Mucosa of descending colon (tissue), 3 donors: ENCODE results near the gene SWAP70. TPM values are rescaled to one million over a fixed set of nuclear protein-coding genes. Genes with fewer than 3 reads are reported as not detected.
A peak's percentile ranks its signal among the peaks of the same experiment; 100 is the strongest.

Experiments used
- ATAC-seq: fragments of 200-7000 bp; cut with Tn5 transposase; one replicate; pipeline ENCODE4 v1.9.1; 2020; ENCODE audit warnings: mild to moderate bottlenecking, moderate library complexity
- DNase-seq, 3 donors: peaks; one replicate each; pipeline ENCODE4 v3.0.0-alpha.2; 2020
- H3K36me3 ChIP-seq: fragments of 200-600 bp; one replicate; pipeline ENCODE4 v1.8.0; 2021; ENCODE audit warnings: low read depth, mild to moderate bottlenecking
- H3K4me1 ChIP-seq: fragments of 200-600 bp; one replicate; pipeline ENCODE4 v1.8.0; 2021; ENCODE audit warnings: low read depth, mild to moderate bottlenecking
- H3K4me3 ChIP-seq: fragments of 200-600 bp; one replicate; pipeline ENCODE4 v1.8.0; 2021; ENCODE audit warnings: mild to moderate bottlenecking
- H3K9me3 ChIP-seq: fragments of 200-600 bp; one replicate; pipeline ENCODE4 v1.8.0; 2021; ENCODE audit warnings: mild to moderate bottlenecking
- intact Hi-C, 2 donors: fragments of 100-400 bp; cut with DNase I in 1 of 2; cut with micrococcal nuclease in 1 of 2; formaldehyde crosslinking; loops; one replicate each; pipeline versions ENCODE4 v1.11.0 to v1.11.1; 2022; cut with DNase I, micrococcal nuclease
- total RNA-seq, 3 donors: library from RNA; stranded (reverse); fragmentation: NEBNext Ultra II Directional in 2 of 3; extraction: Animal tissue kit (Norgen Biotek cat#: 25700) in 2 of 3; gene quantifications; one replicate each; pipeline versions ENCODE4 v1.2.1 to v1.2.4, GENCODE V29; 2021 to 2023
- TF ChIP-seq, protein P1 (sequence below): fragments of 200-600 bp; IDR thresholded peaks from one replicate; pipeline ENCODE4 v1.8.0; 2022; ENCODE audit warnings: antibody characterized with exemption, mild to moderate bottlenecking
- donor health status: DM: no; HTN: no; CAD: no; lungs with moderate emphysema.
- donor health status: DM: no; HTN: no; CAD: no.
- donor health status: DM: no; HTN: yes; CAD: no.

SWAP70 gene
- total RNA-seq, 3 donors from 2014 or later = 16.0 to 29.1 (median 19.7) TPM

DNA sequence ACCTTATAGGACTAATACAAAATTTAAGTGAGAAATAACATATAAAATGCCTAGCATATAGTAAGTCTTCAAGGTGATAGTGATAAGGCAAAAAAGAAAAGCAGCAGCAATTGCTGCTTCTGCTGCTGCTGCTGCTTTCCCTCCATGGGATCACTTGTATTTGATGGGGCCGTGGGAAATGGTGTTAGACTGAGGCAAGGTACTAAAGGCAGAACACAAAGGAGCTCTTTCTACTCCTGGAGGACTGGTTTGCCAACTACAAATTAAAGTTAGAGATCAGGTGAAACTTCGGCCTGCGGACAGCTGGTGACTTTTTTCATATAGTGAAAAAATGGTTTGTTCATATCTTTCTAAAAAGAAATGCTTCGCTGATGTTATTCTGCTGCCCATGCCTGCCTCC lies 46.3 kb downstream of the SWAP70 start:
- Histone ChIP-seq H3K4me3 (no peak overlapping the region), H3K36me3 (no peaks in the 10 kb centered on the region), H3K9me3 (no peaks in the 10 kb centered on the region), H3K4me1 (no peaks in the 10 kb centered on the region)
- TF ChIP-seq, protein P1, sequence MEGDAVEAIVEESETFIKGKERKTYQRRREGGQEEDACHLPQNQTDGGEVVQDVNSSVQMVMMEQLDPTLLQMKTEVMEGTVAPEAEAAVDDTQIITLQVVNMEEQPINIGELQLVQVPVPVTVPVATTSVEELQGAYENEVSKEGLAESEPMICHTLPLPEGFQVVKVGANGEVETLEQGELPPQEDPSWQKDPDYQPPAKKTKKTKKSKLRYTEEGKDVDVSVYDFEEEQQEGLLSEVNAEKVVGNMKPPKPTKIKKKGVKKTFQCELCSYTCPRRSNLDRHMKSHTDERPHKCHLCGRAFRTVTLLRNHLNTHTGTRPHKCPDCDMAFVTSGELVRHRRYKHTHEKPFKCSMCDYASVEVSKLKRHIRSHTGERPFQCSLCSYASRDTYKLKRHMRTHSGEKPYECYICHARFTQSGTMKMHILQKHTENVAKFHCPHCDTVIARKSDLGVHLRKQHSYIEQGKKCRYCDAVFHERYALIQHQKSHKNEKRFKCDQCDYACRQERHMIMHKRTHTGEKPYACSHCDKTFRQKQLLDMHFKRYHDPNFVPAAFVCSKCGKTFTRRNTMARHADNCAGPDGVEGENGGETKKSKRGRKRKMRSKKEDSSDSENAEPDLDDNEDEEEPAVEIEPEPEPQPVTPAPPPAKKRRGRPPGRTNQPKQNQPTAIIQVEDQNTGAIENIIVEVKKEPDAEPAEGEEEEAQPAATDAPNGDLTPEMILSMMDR = no peak
- no peak for DNase-seq
- intact Hi-C loops = no loop called here
- ATAC-seq = no peak

DNA sequence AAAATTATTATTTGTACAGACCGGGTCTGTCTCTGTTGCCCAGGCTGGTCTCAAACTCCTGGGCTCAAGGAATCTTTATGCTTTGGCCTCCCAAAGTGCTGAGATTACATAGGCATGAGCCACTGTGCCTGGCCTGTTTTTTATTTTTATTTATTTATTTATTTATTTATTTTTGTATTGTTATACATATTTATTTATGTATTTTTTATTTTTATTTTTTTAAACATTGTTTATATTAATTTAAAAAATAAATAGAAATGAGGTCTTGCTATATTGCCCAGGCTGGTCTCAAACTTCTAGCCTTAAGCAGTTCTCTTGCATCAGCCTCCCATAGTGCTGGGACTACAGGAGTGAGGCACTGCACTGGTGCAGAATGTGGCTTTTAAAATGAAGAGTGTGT lies 47.0 kb downstream of the SWAP70 start:
- Histone ChIP-seq H3K4me1 (no peaks in the 10 kb centered on the region), H3K36me3 (no peaks in the 10 kb centered on the region), H3K9me3 (no peaks in the 10 kb centered on the region), H3K4me3 (no peak overlapping the region)
- no peak for DNase-seq
- no peak for ATAC-seq
- TF ChIP-seq, protein P1 = no peak
- intact Hi-C loops = no loop called here

DNA sequence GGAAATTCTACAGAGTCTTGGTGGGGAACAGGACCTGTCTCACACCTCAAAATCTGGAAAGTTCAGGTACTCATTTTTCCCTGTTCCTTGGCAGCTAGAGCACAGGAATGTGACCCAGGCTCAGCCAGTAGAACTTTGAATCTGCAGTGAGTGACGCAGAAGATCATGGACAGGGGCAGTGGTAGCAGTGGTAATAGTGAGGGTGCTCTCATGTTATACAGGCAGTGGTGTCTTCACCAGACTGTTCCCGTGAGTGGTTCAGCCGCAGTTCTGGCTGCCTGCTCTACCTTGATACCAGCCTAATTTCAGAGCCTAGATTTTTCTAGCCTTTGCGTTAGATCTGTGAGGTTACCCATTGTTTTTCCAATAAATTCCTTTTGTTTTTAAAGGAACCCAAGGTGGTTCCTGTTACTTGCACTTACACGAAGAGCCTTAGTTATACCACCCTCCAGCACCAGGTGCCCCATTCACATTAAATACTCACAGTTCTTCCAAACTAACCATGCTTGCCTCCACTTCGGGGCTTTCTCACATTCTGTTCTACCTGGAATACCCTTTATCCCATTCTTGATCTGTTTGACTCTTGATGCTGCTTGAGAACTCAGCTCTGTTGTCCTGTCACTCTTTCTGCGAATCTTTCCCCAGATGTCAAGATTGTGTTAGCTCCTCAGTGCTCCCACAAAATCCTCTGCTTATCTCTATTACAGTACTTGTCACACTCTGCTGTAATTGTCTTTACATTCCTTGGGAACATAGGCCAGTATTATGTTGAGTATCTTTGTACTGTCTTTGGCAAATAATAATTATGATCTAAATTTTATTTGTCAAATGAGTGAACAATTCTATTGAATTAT lies 47.8 kb downstream of the SWAP70 start:
- no peaks in the 10 kb centered on the region for H3K36me3 ChIP-seq
- TF ChIP-seq, protein P1 = no peak
- no peak for DNase-seq
- intact Hi-C loops = no loop called here
- H3K4me1 ChIP-seq = no peaks in the 10 kb centered on the region
- no peak overlapping the region for H3K4me3 ChIP-seq
- ATAC-seq = no peak
- no peaks in the 10 kb centered on the region for H3K9me3 ChIP-seq

DNA sequence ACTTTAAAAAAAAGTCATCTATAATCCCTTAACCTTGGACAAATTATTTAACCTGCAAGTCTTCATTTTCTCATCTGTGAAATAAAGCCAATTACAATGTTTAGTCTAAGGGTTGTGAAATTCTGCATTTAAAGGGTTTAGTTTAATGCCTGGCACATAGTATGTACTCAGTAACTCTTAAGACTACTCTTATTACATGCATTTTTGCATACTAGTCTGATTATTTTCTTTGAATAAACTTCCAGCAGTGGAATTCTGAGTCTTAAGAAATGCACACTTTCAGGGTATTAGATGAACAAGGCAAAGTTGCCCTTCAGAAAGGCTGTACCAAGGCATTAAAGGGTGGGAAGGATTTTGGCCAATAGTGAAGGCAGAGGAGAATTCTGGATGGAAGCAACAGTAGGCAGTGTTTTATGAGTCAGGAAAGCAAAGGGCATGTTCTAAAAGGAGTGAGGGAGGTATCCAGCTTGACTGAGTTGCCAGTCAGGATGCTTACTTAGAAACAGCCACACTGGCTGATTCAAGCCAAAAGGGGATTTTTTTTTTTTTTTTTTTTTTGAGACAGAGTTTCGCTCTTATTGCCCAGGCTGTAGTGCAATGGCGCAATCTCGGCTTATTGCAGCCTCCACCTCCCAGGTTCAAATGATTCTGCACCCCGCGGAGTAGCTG lies 50.5 kb downstream of the SWAP70 start:
- no peaks in the 10 kb centered on the region for H3K9me3 ChIP-seq
- no peak for ATAC-seq
- no peaks in the 10 kb centered on the region for H3K4me1 ChIP-seq
- no peaks in the 10 kb centered on the region for H3K36me3 ChIP-seq
- intact Hi-C loops = no loop called here
- no peak overlapping the region for H3K4me3 ChIP-seq
- TF ChIP-seq, protein P1 = no peak
- DNase-seq = no peak

DNA sequence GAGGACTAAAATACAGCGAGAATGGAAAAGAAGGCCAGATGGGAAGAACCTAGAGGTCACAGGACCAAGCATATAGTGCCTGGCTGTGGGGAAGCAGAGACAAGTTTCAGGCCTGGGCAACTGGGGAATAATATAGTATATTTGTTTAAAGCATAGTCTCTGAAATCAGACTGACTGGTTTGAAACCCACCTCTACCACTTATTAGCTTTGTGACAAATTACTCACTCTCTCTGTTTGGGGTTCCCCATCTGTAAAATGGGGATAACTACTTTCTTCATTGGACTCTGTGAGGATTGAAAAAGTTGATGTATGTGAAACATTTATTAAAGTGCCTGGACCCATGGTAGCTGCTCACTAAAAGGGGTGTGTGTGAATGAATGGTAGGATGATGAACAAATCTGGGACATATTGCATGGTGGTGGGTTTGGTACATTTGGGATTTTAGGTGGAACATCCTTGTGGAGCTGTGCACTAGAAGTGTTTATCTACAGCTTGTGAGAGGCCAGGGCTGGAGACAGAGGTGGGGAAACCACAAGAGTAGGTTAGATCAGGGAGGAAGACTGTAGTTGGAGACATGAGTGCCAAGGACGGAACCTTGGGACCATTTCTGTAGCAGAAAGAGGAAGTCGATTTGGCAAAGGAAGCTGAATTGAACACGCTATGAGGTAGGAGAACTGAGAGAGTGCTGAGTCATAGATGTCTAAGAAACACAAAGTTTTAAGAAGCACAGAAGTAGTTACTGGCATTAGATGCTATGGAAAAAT lies 52.6 kb downstream of the SWAP70 start:
- ATAC-seq = peak; percentile 68
- intact Hi-C loops = no loop called here

More for the DNA sequence above, 52.6 kb downstream of the SWAP70 start:
- no peak for DNase-seq
- Histone ChIP-seq H3K4me1 (peaks cover 3% of the 10 kb centered on the region), H3K4me3 (no peak overlapping the region), H3K36me3 (no peaks in the 10 kb centered on the region), H3K9me3 (no peaks in the 10 kb centered on the region)
- TF ChIP-seq, protein P1 = no peak
